Mammary epithelial cell (primary cell): Measurements from ENCODE around the gene DGKZ.

Experiments used
- EZH2 ChIP-seq: IDR thresholded peaks from 2 replicates; pipeline ENCODE4 v1.6.1; 2012; ENCODE audit warnings: low read length, inconsistent platforms, borderline replicate concordance
- TF ChIP-seq, protein P1 (sequence below), 2 donors: IDR thresholded peaks in 1 of 2; conservative IDR thresholded peaks in 1 of 2; 2 replicates each; pipeline ENCODE4 v1.5.1; 2011 to 2012; ENCODE audit warnings: inconsistent platforms in 2 of 2, low read length in 2 of 2, mild to moderate bottlenecking in 2 of 2, control low read depth in 1 of 2, low read depth in 1 of 2; ENCODE audit not compliant: insufficient read depth in 1 of 2; ENCODE audit errors: extremely low read depth in 1 of 2

DNA sequence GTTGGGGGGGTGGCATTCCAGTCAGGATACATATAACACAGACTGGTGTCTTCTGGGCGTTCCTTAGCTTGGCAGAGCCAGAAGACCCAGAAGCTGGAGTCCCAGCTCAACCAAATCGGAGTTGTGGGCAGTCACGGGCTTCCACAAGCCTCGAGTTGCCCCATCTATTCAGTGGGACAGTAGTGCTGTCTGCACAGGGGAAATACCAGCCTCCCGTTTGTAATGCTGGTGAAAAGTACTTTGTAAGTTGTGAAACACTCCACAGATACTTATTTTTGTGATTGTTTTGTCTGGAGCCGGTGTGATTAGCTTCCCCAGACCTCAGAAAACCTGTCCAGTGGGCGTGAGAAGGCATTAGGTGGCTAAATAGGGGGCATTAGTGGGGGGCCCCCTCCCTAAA lies 13.6 kb downstream of the DGKZ start:
- TF ChIP-seq, protein P1, sequence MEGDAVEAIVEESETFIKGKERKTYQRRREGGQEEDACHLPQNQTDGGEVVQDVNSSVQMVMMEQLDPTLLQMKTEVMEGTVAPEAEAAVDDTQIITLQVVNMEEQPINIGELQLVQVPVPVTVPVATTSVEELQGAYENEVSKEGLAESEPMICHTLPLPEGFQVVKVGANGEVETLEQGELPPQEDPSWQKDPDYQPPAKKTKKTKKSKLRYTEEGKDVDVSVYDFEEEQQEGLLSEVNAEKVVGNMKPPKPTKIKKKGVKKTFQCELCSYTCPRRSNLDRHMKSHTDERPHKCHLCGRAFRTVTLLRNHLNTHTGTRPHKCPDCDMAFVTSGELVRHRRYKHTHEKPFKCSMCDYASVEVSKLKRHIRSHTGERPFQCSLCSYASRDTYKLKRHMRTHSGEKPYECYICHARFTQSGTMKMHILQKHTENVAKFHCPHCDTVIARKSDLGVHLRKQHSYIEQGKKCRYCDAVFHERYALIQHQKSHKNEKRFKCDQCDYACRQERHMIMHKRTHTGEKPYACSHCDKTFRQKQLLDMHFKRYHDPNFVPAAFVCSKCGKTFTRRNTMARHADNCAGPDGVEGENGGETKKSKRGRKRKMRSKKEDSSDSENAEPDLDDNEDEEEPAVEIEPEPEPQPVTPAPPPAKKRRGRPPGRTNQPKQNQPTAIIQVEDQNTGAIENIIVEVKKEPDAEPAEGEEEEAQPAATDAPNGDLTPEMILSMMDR (conservative IDR thresholded peaks at IDR 0.05 in 1 of 2, IDR thresholded peaks at IDR 0.05 in 1 of 2; ENCODE audit: extremely low read depth in 1 of 2, insufficient read depth in 1 of 2, low read depth in 1 of 2, low read length in 2 of 2), result no peak
- TF ChIP-seq EZH2, result no peak
